ENCODE measurements around the gene IL10RA. TPM values are rescaled to one million over a fixed set of nuclear protein-coding genes. Genes with fewer than 3 reads are reported as not detected.

IL10RA gene
- total RNA-seq, 4 donors from 2014 or later: 14.3 to 34.9 (median 20.9) TPM

DNA sequence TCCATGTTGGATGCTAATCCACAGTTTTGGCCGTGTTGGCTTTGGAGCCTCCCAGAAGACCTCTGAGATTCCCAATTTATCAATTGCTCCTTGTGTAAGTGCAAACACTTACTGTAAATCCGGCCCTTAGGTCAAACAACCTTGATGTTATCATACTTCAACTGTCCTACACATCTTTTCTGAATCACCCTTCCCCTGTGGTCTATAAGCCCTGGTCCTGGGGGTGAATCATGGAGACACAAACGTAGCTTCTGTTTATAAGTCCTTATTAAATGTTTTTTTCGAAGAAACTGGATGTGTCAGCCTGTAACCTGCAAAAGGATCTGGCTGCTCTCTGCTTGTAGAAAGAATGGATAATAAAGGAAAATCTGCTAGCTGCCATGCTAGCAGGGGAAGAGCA, 1.7 kb upstream of the IL10RA start:
- Histone ChIP-seq H3K36me3 (no peaks in the 10 kb centered on the region), H3K27me3 (peaks cover 0 to 17% (median 2%) of the 10 kb centered on the region in 4 donors), H3K9me3 (no peaks in the 10 kb centered on the region), H3K4me1 (peaks cover 6 to 16% (median 14%) of the 10 kb centered on the region in 4 donors), H3K4me3 (no peak overlapping the region), H3K27ac (replicated peaks in 1 of 4) (no peak overlapping the region)
- TF ChIP-seq POLR2AphosphoS5 (IDR thresholded peaks at IDR 0.05): no peak
- no peak for TF ChIP-seq EP300 (IDR thresholded peaks at IDR 0.05)
- no peak for TF ChIP-seq CTCF (IDR thresholded peaks at IDR 0.05)
- no peak for TF ChIP-seq POLR2A (IDR thresholded peaks at IDR 0.05; ENCODE audit: low read depth)
- WGBS: 62% methylated on average over 4 of the region's 4 CpGs
- DNase-seq (ENCODE audit: extremely low spot score): no peak
- intact Hi-C loops (cut with DNase I): no loop called here

DNA sequence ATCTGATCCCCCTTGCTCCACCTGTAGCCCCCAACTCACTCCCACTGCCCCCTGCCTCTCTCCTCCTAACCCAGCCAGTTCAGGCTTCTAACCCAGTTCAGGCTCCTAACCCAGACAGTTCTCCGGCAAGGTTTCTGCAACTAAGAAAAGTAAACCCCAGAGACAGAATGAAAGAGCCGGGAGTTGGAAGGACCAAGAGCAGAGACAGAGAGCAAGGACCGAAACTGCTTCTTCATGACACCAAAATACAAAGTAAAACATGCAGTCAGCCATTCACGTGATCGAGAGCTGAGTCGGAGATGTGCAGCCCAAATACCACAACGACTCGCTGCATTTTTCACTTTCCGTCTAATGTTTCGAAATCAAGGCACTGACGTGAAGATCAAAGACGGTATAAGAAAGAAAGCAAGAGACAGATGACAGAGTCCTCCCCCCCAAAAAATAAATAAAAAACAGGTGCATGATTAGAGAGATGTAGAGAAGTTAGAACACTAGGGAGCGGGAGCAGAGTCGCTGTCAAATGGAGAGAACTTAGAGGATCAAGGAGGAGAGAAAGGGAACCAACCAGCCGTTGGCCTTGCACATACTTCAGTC, 884 bp downstream of the IL10RA start:
- DNase-seq (ENCODE audit: extremely low spot score): no peak
- intact Hi-C loops (cut with DNase I): no loop called here
- H3K4me3 ChIP-seq: peak overlapping the region; percentile 55 to 65 (median 58)
- no peaks in the 10 kb centered on the region for H3K36me3 ChIP-seq
- H3K4me1 ChIP-seq: peaks cover 5 to 16% (median 14%) of the 10 kb centered on the region in 4 donors
- H3K27me3 ChIP-seq: peaks cover 0 to 13% (median 0%) of the 10 kb centered on the region in 4 donors
- H3K27ac ChIP-seq (replicated peaks in 1 of 4): peak overlapping the region; percentile 64 to 71 (median 66)
- 71% methylated on average over 15 of the region's 15 CpGs for WGBS
- TF ChIP-seq POLR2AphosphoS5 (IDR thresholded peaks at IDR 0.05) (no peak), EP300 (IDR thresholded peaks at IDR 0.05) (no peak), CTCF (IDR thresholded peaks at IDR 0.05) (no peak), POLR2A (IDR thresholded peaks at IDR 0.05; ENCODE audit: low read depth) (no peak)
- H3K9me3 ChIP-seq: no peaks in the 10 kb centered on the region

DNA sequence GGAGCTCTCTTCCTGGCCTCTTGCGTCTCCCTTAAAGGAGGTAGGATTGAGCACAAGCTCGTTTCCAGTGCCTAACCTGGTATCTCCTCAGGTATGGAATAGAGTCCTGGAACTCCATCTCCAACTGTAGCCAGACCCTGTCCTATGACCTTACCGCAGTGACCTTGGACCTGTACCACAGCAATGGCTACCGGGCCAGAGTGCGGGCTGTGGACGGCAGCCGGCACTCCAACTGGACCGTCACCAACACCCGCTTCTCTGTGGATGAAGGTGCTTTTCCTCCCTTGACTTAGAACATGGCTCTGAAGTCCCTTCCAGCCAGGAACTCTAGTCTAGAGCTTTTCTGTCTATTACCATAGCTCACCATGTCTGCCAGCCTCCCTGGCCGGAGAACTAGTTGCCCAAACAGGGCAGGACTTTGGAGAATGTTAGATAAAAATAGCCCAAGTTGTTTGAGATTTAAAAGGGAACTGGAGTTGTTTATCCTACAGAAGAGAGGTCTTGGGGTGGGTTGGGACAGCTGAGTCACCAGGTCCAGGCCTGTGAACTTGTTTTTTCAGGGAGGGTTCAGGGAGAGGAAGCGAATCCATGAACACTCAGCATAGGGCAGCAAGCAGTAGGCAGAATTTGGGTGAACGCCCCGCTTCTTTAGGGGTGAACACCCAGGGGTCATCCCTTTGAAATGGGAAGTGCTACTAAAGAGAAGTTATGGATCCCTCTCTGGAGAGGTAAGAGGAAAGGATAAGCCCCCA, 3.3 kb downstream of the IL10RA start:
- DNase-seq (ENCODE audit: extremely low spot score): no peak
- 91% methylated on average over 13 of the region's 13 CpGs for WGBS
- intact Hi-C loops (cut with DNase I): no loop called here
- Histone ChIP-seq H3K4me3 (peak overlapping the region; percentile 55 to 65 (median 58)), H3K36me3 (peaks cover 0 to 5% (median 0%) of the 10 kb centered on the region in 4 donors), H3K27me3 (peaks cover 0 to 13% (median 0%) of the 10 kb centered on the region in 4 donors), H3K9me3 (no peaks in the 10 kb centered on the region), H3K4me1 (peaks cover 5 to 16% (median 14%) of the 10 kb centered on the region in 4 donors), H3K27ac (replicated peaks in 1 of 4) (peak overlapping the region in 3 of 4 donors; percentile 50 to 67 (median 50))
- TF ChIP-seq POLR2AphosphoS5 (IDR thresholded peaks at IDR 0.05): peak in 1 of 2 donors; percentile 13
- TF ChIP-seq CTCF (IDR thresholded peaks at IDR 0.05): no peak
- no peak for TF ChIP-seq POLR2A (IDR thresholded peaks at IDR 0.05; ENCODE audit: low read depth)
- no peak for TF ChIP-seq EP300 (IDR thresholded peaks at IDR 0.05)

- peaks cover 0 to 13% (median 0%) of the 10 kb centered on the region in 4 donors for H3K27me3 ChIP-seq
- TF ChIP-seq POLR2A (IDR thresholded peaks at IDR 0.05; ENCODE audit: low read depth) (no peak), CTCF (IDR thresholded peaks at IDR 0.05) (no peak), EP300 (IDR thresholded peaks at IDR 0.05) (no peak), POLR2AphosphoS5 (IDR thresholded peaks at IDR 0.05) (no peak)
- no peak for DNase-seq (ENCODE audit: extremely low spot score)
- peak overlapping the region in 1 of 4 donors; percentile 3 for H3K4me3 ChIP-seq
- H3K27ac ChIP-seq (replicated peaks in 1 of 4): no peak overlapping the region
- H3K9me3 ChIP-seq: no peaks in the 10 kb centered on the region
- H3K36me3 ChIP-seq: peaks cover 0 to 19% (median 2%) of the 10 kb centered on the region in 4 donors
- no peaks in the 10 kb centered on the region for H3K4me1 ChIP-seq
- 77% methylated on average over 4 of the region's 4 CpGs for WGBS
- intact Hi-C loops (cut with DNase I): no loop called here
Measured at GRCh38 chr11:117992136-117992535, 5.9 kb downstream of the IL10RA start.

All from esophagus muscularis mucosa (tissue), 4 donors.